ENCODE measurements around the gene SUZ12. TPM values are rescaled to one million over a fixed set of nuclear protein-coding genes. Genes with fewer than 3 reads are reported as not detected.
"Not testable (repeated sequence)": the region's sequence is repeated elsewhere in the genome, so short reads cannot be mapped to it uniquely, and the experiment has no call there.

SUZ12 gene
- total and polyA plus RNA-seq, 2 experiments from 2014 or later: 22.3 to 39.8 TPM

GRCh38 chr17:32040246-32040645 is 103.4 kb downstream of the SUZ12 start:
- H3K4me3 Mint-ChIP-seq; H3K9me2 ChIP-seq (ENCODE audit: insufficient read depth); H3K9me3 Mint-ChIP-seq; H3K4me1 Mint-ChIP-seq; H3K27me3 ChIP-seq (ENCODE audit: insufficient read depth); DNase-seq (ENCODE audit: low spot score); H4K20me1 ChIP-seq (replicated peaks; ENCODE audit: insufficient read depth); ATAC-seq; H3K4me3 ChIP-seq; H3K27me3 Mint-ChIP-seq (ENCODE audit: insufficient read depth, low read depth, poor library complexity); H3K4me2 ChIP-seq; H3K4me1 ChIP-seq (ENCODE audit: insufficient read depth); H3K27ac Mint-ChIP-seq; H3K36me3 ChIP-seq (ENCODE audit: insufficient read depth); H3F3A ChIP-seq (replicated peaks; ENCODE audit: low read depth); H3K27ac ChIP-seq (ENCODE audit: low read depth); H3K79me2 ChIP-seq (replicated peaks; ENCODE audit: insufficient read depth); H2AFZ ChIP-seq: not testable (repeated sequence)
- peaks cover 34% of the 10 kb centered on the region for H3K36me3 Mint-ChIP-seq (ENCODE audit: low read depth)

DNA sequence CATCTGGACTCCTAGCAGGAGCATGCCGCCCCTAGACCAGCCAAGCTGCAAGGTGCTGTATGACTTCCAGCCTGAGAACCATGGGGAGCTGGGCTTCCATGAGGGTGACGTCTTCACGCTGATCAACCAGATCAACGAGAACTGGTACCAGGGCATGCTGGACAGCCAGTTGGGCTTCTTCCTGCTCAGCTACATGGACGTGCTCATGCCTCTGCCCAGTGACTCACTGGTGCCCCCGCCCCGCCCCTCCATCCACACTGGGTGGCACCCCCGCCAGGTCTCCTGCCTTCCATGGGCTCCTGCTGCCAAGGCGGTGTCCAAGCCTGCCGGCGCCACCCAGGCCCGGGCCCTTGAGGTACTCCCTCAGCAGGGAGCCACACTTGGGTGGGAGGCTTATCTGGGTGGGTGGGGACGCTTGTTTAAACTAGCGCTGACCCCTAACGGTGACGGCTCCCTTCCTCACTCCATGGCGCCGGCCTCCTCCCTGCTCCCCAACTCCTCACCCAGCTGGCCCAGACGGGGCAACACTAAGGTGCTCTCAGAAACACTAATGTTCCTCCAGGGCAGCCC is 104.6 kb downstream of the SUZ12 start:
- not testable (repeated sequence) for DNase-seq (ENCODE audit: low spot score); H3K4me2 ChIP-seq

DNA sequence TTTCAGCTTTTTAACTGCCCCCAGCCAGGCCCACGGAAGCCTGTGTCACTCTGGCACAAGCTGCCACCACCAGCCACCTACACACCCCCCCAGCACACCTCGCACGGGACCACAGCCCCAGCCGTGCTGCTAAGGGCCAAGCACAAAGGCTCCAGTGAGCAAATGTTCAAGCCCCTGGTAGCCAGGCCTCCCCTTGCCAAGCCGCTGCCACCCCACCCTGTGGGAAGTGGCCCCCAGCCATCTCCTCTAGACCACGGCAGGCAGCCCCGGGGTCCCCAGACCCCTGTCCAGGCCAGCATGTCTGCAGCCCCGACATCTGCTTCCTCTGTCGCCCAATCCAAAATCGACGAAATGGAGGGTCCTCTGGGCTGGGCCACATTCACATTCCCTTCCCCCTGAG is 105.5 kb downstream of the SUZ12 start:
- DNase-seq (ENCODE audit: low spot score); H4K20me1 ChIP-seq (replicated peaks; ENCODE audit: insufficient read depth); H3F3A ChIP-seq (replicated peaks; ENCODE audit: low read depth); H3K79me2 ChIP-seq (replicated peaks; ENCODE audit: insufficient read depth); H3K27ac ChIP-seq (ENCODE audit: low read depth); H3K4me1 Mint-ChIP-seq; H3K4me3 ChIP-seq; H3K4me3 Mint-ChIP-seq; H3K9me3 Mint-ChIP-seq; H3K9me2 ChIP-seq (ENCODE audit: insufficient read depth); H3K27me3 ChIP-seq (ENCODE audit: insufficient read depth); H3K36me3 ChIP-seq (ENCODE audit: insufficient read depth); H3K27ac Mint-ChIP-seq; H3K4me2 ChIP-seq; H3K27me3 Mint-ChIP-seq (ENCODE audit: insufficient read depth, low read depth, poor library complexity); H3K4me1 ChIP-seq (ENCODE audit: insufficient read depth); ATAC-seq; H2AFZ ChIP-seq: not testable (repeated sequence)
- peaks cover 18% of the 10 kb centered on the region for H3K36me3 Mint-ChIP-seq (ENCODE audit: low read depth)

More for the DNA sequence above, 104.6 kb downstream of the SUZ12 start:
- not testable (repeated sequence) for H2AFZ ChIP-seq; H3K9me2 ChIP-seq (ENCODE audit: insufficient read depth); H3K27ac Mint-ChIP-seq; H3K4me3 ChIP-seq; H4K20me1 ChIP-seq (replicated peaks; ENCODE audit: insufficient read depth); H3K4me3 Mint-ChIP-seq; H3K9me3 Mint-ChIP-seq; H3K36me3 ChIP-seq (ENCODE audit: insufficient read depth); H3K4me1 ChIP-seq (ENCODE audit: insufficient read depth); H3F3A ChIP-seq (replicated peaks; ENCODE audit: low read depth); H3K79me2 ChIP-seq (replicated peaks; ENCODE audit: insufficient read depth); H3K27ac ChIP-seq (ENCODE audit: low read depth); H3K27me3 Mint-ChIP-seq (ENCODE audit: insufficient read depth, low read depth, poor library complexity); ATAC-seq; H3K27me3 ChIP-seq (ENCODE audit: insufficient read depth); H3K4me1 Mint-ChIP-seq
- H3K36me3 Mint-ChIP-seq (ENCODE audit: low read depth): peaks cover 24% of the 10 kb centered on the region

GRCh38 chr17:32045611-32046010 is 108.8 kb downstream of the SUZ12 start:
- not testable (repeated sequence) for H3K27me3 Mint-ChIP-seq (ENCODE audit: insufficient read depth, low read depth, poor library complexity); H4K20me1 ChIP-seq (replicated peaks; ENCODE audit: insufficient read depth); H3K4me1 Mint-ChIP-seq; H3K4me3 Mint-ChIP-seq; H3K36me3 Mint-ChIP-seq (ENCODE audit: low read depth); H3K9me2 ChIP-seq (ENCODE audit: insufficient read depth); H3K79me2 ChIP-seq (replicated peaks; ENCODE audit: insufficient read depth); H3K27ac ChIP-seq (ENCODE audit: low read depth); DNase-seq (ENCODE audit: low spot score); H3K36me3 ChIP-seq (ENCODE audit: insufficient read depth); H3K9me3 Mint-ChIP-seq; H3K4me1 ChIP-seq (ENCODE audit: insufficient read depth); H3K4me3 ChIP-seq; H3K4me2 ChIP-seq; ATAC-seq; H3F3A ChIP-seq (replicated peaks; ENCODE audit: low read depth); H2AFZ ChIP-seq; H3K27ac Mint-ChIP-seq; H3K27me3 ChIP-seq (ENCODE audit: insufficient read depth)

GRCh38 chr17:32047663-32048062 is 110.9 kb downstream of the SUZ12 start:
- not testable (repeated sequence) for H3K4me3 ChIP-seq; H3K4me1 Mint-ChIP-seq; DNase-seq (ENCODE audit: low spot score); H3K27ac ChIP-seq (ENCODE audit: low read depth); H3K4me2 ChIP-seq; H3K9me2 ChIP-seq (ENCODE audit: insufficient read depth); H2AFZ ChIP-seq; H4K20me1 ChIP-seq (replicated peaks; ENCODE audit: insufficient read depth); H3K27me3 Mint-ChIP-seq (ENCODE audit: insufficient read depth, low read depth, poor library complexity); H3K9me3 Mint-ChIP-seq; H3K36me3 ChIP-seq (ENCODE audit: insufficient read depth); H3F3A ChIP-seq (replicated peaks; ENCODE audit: low read depth); ATAC-seq; H3K4me3 Mint-ChIP-seq; H3K27me3 ChIP-seq (ENCODE audit: insufficient read depth); H3K4me1 ChIP-seq (ENCODE audit: insufficient read depth); H3K27ac Mint-ChIP-seq; H3K79me2 ChIP-seq (replicated peaks; ENCODE audit: insufficient read depth)
- H3K36me3 Mint-ChIP-seq (ENCODE audit: low read depth): peaks cover 13% of the 10 kb centered on the region; the same call in 2 of the 3 replicates

Small RNA genes within 50 kb of the gene (small RNA-seq; reads per million reads assigned to genes)
- gene AC090616.4 (ENCODE audit: low replicate concordance): not detected
- gene RNA5SP437 (ENCODE audit: low replicate concordance): not detected

Other genes with a start within 250 kb of the SUZ12 start
- gene COPRS, start 77.8 kb upstream of the SUZ12 start, total RNA-seq (2014; rRNA removed; shearing (Covaris generic)): 50.9 and 51.5 TPM in 2 replicates
- gene COPRS, start 77.8 kb upstream of the SUZ12 start, polyA plus RNA-seq (2016; fragmentation: Nextera tagmentation; extraction: Ambion mirVana): 62.6 and 63.9 TPM in 2 replicates
- gene UTP6, start 35.3 kb upstream of the SUZ12 start, total RNA-seq (2014; rRNA removed; shearing (Covaris generic)): 50.8 and 72.7 TPM in 2 replicates
- 88.6 and 111 TPM in 2 replicates for gene UTP6, start 35.3 kb upstream of the SUZ12 start, polyA plus RNA-seq (2016; fragmentation: Nextera tagmentation; extraction: Ambion mirVana)
- 14.3 and 24.3 TPM in 2 replicates for gene LRRC37B, start 70.4 kb downstream of the SUZ12 start, total RNA-seq (2014; rRNA removed; shearing (Covaris generic))
- gene LRRC37B, start 70.4 kb downstream of the SUZ12 start, polyA plus RNA-seq (2016; fragmentation: Nextera tagmentation; extraction: Ambion mirVana): 21.4 and 22.5 TPM in 2 replicates
- gene RHOT1, start 205.5 kb downstream of the SUZ12 start, total RNA-seq (2014; rRNA removed; shearing (Covaris generic)): 51.4 and 53.5 TPM in 2 replicates
- 38.8 and 40.8 TPM in 2 replicates for gene RHOT1, start 205.5 kb downstream of the SUZ12 start, polyA plus RNA-seq (2016; fragmentation: Nextera tagmentation; extraction: Ambion mirVana)